HCT116 (cell line): ENCODE measurements around the gene MXD1. TPM values are rescaled to one million over a fixed set of nuclear protein-coding genes. Genes with fewer than 3 reads are reported as not detected.

ENCODE experiments used
- ATAC-seq: fragments of 200-7000 bp; cut with Tn5 transposase; 2 replicates; pipeline ENCODE4 v1.9.1; 2020; ENCODE audit warnings: mild to moderate bottlenecking, moderate library complexity
- BruUV-seq: library from RNA; stranded (reverse); fragments of 400-500 nt; replicated peaks from 2 replicates; lab custom pipeline; 2021; lab: Mats Ljungman, UMichigan
- CTCF ChIA-PET: fragments of 300-600 bp; sonication (Branson Sonifier 250); formaldehyde crosslinking; loops from one replicate; lab custom pipeline; 2021; ENCODE audit warnings: antibody characterized with exemption; lab: Charles Lee
- POLR2A ChIA-PET: fragments of 300-600, 350-600 bp; sonication (Branson Sonifier 250); formaldehyde crosslinking; loops from one replicate; lab custom pipeline; 2021; ENCODE audit warnings: antibody characterized with exemption; lab: Charles Lee
- RAD21 ChIA-PET, 2 experiments: fragments of 300-600 bp; sonication (Branson Sonifier 250); formaldehyde crosslinking; loops; one replicate each; lab custom pipeline; 2023; ENCODE audit warnings: low total read pairs in 2 of 2; ENCODE audit not compliant: uncharacterized antibody in 2 of 2, unreplicated experiment in 2 of 2, low non-redundant PET in 1 of 2; lab: Charles Lee
- DNase-seq: peaks from one replicate; pipeline ENCODE4 v3.0.0-alpha.2; 2010; ENCODE audit warnings: low read depth, low spot score
- H2AFZ ChIP-seq: fragments of 200-600 bp; shearing (Covaris generic), sonication (generic); 2 replicates; pipeline ENCODE4 v1.6.1; 2017; ENCODE audit warnings: low read depth, mixed run types, mixed read lengths, antibody characterized with exemption, low read length; ENCODE audit not compliant: poor library complexity, severe bottlenecking
- H3K27ac ChIP-seq: 2 replicates; pipeline ENCODE4 v1.5.1; 2012; ENCODE audit warnings: low read depth, low read length
- H3K27me3 ChIP-seq: fragments of 200-600 bp; sonication (generic); 2 replicates; pipeline ENCODE4 v1.6.1; 2016; ENCODE audit warnings: mixed run types, low read length, mixed read lengths; ENCODE audit not compliant: insufficient read depth
- H3K36me3 ChIP-seq, 2 experiments: fragments of 200-500 bp in 1 of 2; fragments of 200-600 bp in 1 of 2; sonication (Bioruptor generic) in 1 of 2; sonication (generic) in 1 of 2; 2 replicates each; pipeline versions ENCODE4 v1.5.1 to v1.6.1; 2014 to 2016; ENCODE audit warnings: low read length in 2 of 2, inconsistent platforms in 1 of 2, mixed read lengths in 1 of 2, mixed run types in 1 of 2; ENCODE audit not compliant: insufficient read depth in 2 of 2, control insufficient read depth in 1 of 2
- H3K4me1 ChIP-seq, 2 experiments: fragments of 200-600 bp in 1 of 2; sonication (generic) in 1 of 2; 2 replicates each; pipeline versions ENCODE4 v1.5.1 to v1.6.1; 2012 to 2017; ENCODE audit warnings: low read length in 2 of 2, inconsistent platforms in 1 of 2, mild to moderate bottlenecking in 1 of 2, mixed read lengths in 1 of 2, mixed run types in 1 of 2, moderate library complexity in 1 of 2; ENCODE audit not compliant: insufficient read depth in 2 of 2, control insufficient read depth in 1 of 2
- H3K4me2 ChIP-seq: fragments of 200-600 bp; sonication (generic); 2 replicates; pipeline ENCODE4 v1.6.1; 2017; ENCODE audit warnings: mixed run types, low read length, mixed read lengths
- H3K4me3 ChIP-seq, 2 experiments: fragments of 200-600 bp in 1 of 2; sonication (generic) in 1 of 2; replicated peaks in 1 of 2; 2 replicates each; pipeline ENCODE4 v1.5.1; 2011 to 2016; ENCODE audit warnings: low read length in 2 of 2, control low read depth in 1 of 2, low read depth in 1 of 2, mild to moderate bottlenecking in 1 of 2, mixed read lengths in 1 of 2, mixed run types in 1 of 2
- H3K79me2 ChIP-seq: fragments of 200-600 bp; sonication (generic); 2 replicates; pipeline ENCODE4 v1.6.1; 2017; ENCODE audit warnings: mild to moderate bottlenecking, mixed run types, low read length, moderate library complexity, mixed read lengths; ENCODE audit not compliant: insufficient read depth
- H3K9ac ChIP-seq: fragments of 200-600 bp; sonication (generic); 2 replicates; pipeline ENCODE4 v1.6.1; 2016; ENCODE audit warnings: low read length, mixed read lengths
- H3K9me2 ChIP-seq: fragments of 200-600 bp; sonication (generic), shearing (Covaris generic); 2 replicates; pipeline ENCODE4 v1.6.1; 2017; ENCODE audit warnings: mixed run types, mild to moderate bottlenecking, moderate library complexity; ENCODE audit not compliant: insufficient read depth
- H3K9me3 ChIP-seq, 2 experiments: fragments of 200-500 bp in 1 of 2; fragments of 200-600 bp in 1 of 2; sonication (Bioruptor generic) in 1 of 2; sonication (generic) in 1 of 2; 2 replicates each; pipeline ENCODE4 v1.6.1; 2014 to 2017; ENCODE audit warnings: low read length in 2 of 2, mixed read lengths in 2 of 2, inconsistent platforms in 1 of 2, low read depth in 1 of 2, mild to moderate bottlenecking in 1 of 2, mixed run types in 1 of 2, moderate library complexity in 1 of 2; ENCODE audit not compliant: control insufficient read depth in 1 of 2, insufficient read depth in 1 of 2
- H4K20me1 ChIP-seq: fragments of 200-600 bp; sonication (generic), shearing (Covaris generic); 2 replicates; pipeline ENCODE4 v1.6.1; 2017; ENCODE audit warnings: mixed run types, mild to moderate bottlenecking, moderate library complexity; ENCODE audit not compliant: insufficient read depth
- CBX3 ChIP-seq: IDR thresholded peaks from 2 replicates; pipeline ENCODE4 v1.6.1; 2012; ENCODE audit warnings: low read depth
- CEBPB ChIP-seq: IDR thresholded peaks from 2 replicates; pipeline ENCODE4 v1.6.1; 2012; ENCODE audit warnings: low read depth
- EZH2phosphoT487 ChIP-seq: fragments of 200-600 bp; IDR thresholded peaks from 2 replicates; pipeline ENCODE4 v1.6.1; 2018; ENCODE audit warnings: antibody characterized with exemption, borderline replicate concordance
- POLR2A ChIP-seq: IDR thresholded peaks from 2 replicates; pipeline ENCODE4 v1.7.0; 2011; ENCODE audit warnings: borderline replicate concordance; ENCODE audit not compliant: insufficient read depth, insufficient read length; ENCODE audit errors: extremely low read depth
- SIN3A ChIP-seq: IDR thresholded peaks from 2 replicates; pipeline ENCODE4 v1.6.1; 2012; ENCODE audit warnings: low read depth
- SP1 ChIP-seq: IDR thresholded peaks from 2 replicates; pipeline ENCODE4 v1.6.1; 2012; ENCODE audit warnings: low read depth
- TCF7L2 ChIP-seq: IDR thresholded peaks from 2 replicates; pipeline ENCODE4 v1.7.0; 2011; ENCODE audit warnings: borderline replicate concordance, inconsistent platforms; ENCODE audit not compliant: insufficient read depth, insufficient read length; ENCODE audit errors: extremely low read depth
- intact Hi-C: fragments of 100-400 bp; cut with micrococcal nuclease; formaldehyde crosslinking; loops from 2 replicates; pipeline ENCODE4 v1.10.0; 2022
- total RNA-seq: library from RNA; stranded (reverse); gene quantifications from one replicate; pipeline ENCODE4 v1.2.1, GENCODE V29; 2021; ENCODE audit not compliant: unreplicated experiment
- TF ChIP-seq, protein P1 (sequence below): IDR thresholded peaks from 2 replicates; pipeline ENCODE4 v1.6.1; 2012
- TF ChIP-seq, protein P2 (sequence below), 3 experiments: fragments of 200-600 bp in 1 of 3; sonication (generic) in 1 of 3; IDR thresholded peaks in 2 of 3; conservative IDR thresholded peaks in 1 of 3; 2 replicates each; pipeline ENCODE4 v1.5.1; 2012 to 2017; ENCODE audit warnings: low read depth in 2 of 3, low read length in 2 of 3, antibody characterized with exemption in 1 of 3, borderline replicate concordance in 1 of 3, control low read depth in 1 of 3, mild to moderate bottlenecking in 1 of 3, mixed read lengths in 1 of 3, mixed run types in 1 of 3, moderate library complexity in 1 of 3; ENCODE audit not compliant: insufficient read depth in 1 of 3

The MXD1 gene
- total RNA-seq, 1 experiment from 2014 or later: 10.3 TPM

DNA sequence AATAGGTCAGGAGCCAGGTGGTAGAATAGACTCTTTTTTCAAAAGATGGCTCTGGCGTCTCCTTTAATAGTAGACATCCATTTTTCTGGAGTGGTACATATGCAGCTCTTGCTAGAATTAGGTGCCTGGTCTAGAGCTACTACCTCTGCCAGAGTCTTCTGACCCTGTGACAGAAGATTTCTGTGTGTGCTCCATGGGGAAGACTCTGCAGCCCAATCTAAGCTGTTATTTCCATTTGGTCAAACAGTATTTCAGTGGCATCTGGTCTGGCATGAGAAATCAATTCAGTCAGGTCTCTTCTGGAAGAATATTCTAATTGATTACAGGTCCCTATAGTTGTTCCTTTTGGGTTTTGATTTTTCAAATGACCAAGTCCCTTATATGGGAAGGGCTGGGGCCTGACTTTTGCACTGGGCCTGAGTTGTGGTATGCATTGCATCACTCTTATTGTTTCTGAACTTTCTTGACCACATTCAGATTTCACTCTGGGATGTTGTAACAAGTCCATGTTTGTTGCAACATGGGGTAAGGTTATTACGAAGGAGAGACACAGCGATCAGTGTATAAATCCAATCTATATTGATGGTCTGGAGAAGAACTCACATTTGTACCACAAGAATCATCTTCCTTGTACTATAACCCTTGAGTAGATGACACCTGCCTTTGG is 12.1 kb downstream of the MXD1 start:
- POLR2A ChIA-PET: interaction anchor here (0.8 kb wide), 1 partner anchor 264 kb away, joined by 3 read pairs; the partner anchor contains the start of gene C2orf42
- Histone ChIP-seq H3K4me1 (no peaks in the 10 kb centered on the region), H3K9ac (no peak overlapping the region), H3K4me3 (no peak overlapping the region), H3K36me3 (no peaks in the 10 kb centered on the region), H3K9me2 (no peaks in the 10 kb centered on the region), H3K27me3 (no peaks in the 10 kb centered on the region), H4K20me1 (no peaks in the 10 kb centered on the region), H3K4me2 (no peak overlapping the region), H3K9me3 (no peaks in the 10 kb centered on the region), H3K27ac (no peak overlapping the region)
- RAD21 ChIA-PET: no interaction called here
- intact Hi-C loops: no loop called here
- ATAC-seq: no peak
- CTCF ChIA-PET: no interaction called here
- DNase-seq: no peak
- TF ChIP-seq POLR2A: no peak
- TF ChIP-seq CBX3: no peak
- TF ChIP-seq EZH2phosphoT487: no peak
- TF ChIP-seq, all 23 proteins: peak for 0
- Histone ChIP-seq H2AFZ (no peak overlapping the region), H3K79me2 (no peaks in the 10 kb centered on the region)
- no TSS peak for BruUV-seq

DNA sequence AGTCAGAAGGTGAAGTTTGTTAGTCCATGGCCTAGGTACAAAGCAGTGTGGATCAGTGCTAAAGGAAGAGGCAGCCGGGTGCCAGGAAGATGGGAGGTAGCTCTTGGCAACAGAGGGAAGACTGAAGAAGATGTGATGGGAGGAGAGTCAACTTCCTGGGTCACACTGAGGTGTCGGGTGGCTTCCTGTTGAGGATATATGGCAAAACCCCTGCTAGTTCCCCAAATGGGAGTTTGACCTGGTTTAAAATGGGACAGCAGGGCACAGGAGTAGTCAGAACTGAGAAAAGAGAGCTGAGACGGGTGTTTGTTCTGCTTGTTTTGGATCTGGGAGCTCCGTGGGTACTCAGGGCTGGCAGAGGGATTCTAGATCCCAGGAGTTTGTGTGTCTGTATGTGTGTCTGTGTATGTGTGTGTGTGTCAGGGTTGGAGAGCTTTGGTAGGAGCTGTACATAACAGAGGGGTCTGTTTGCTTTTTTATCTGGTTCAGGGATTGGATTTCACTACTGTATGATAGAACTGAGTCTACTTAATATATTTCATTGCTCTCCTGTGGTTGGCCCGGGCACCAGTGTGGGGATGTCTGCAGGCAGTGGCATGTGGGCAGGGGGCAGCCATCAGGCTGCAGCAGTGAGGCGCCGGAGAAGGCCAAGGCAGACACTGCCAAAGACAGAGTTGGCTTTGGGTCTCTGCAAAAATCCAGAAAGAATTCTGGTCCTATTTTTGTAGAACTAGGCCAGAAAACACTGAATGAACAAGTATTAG is 17.1 kb downstream of the MXD1 start:
- ChIA-PET RAD21 (no interaction called here), POLR2A (no interaction called here), CTCF (no interaction called here)
- no peak overlapping the region for H3K4me3 ChIP-seq
- H3K9me3 ChIP-seq: no peaks in the 10 kb centered on the region
- DNase-seq: no peak
- BruUV-seq: no TSS peak
- no peak for ATAC-seq
- TF ChIP-seq TCF7L2: no peak
- TF ChIP-seq, protein P1, sequence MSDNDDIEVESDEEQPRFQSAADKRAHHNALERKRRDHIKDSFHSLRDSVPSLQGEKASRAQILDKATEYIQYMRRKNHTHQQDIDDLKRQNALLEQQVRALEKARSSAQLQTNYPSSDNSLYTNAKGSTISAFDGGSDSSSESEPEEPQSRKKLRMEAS: no peak
- TF ChIP-seq CEBPB: no peak
- TF ChIP-seq, protein P2, sequence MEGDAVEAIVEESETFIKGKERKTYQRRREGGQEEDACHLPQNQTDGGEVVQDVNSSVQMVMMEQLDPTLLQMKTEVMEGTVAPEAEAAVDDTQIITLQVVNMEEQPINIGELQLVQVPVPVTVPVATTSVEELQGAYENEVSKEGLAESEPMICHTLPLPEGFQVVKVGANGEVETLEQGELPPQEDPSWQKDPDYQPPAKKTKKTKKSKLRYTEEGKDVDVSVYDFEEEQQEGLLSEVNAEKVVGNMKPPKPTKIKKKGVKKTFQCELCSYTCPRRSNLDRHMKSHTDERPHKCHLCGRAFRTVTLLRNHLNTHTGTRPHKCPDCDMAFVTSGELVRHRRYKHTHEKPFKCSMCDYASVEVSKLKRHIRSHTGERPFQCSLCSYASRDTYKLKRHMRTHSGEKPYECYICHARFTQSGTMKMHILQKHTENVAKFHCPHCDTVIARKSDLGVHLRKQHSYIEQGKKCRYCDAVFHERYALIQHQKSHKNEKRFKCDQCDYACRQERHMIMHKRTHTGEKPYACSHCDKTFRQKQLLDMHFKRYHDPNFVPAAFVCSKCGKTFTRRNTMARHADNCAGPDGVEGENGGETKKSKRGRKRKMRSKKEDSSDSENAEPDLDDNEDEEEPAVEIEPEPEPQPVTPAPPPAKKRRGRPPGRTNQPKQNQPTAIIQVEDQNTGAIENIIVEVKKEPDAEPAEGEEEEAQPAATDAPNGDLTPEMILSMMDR (IDR thresholded peaks at IDR 0.05 in 2 of 3, conservative IDR thresholded peaks at IDR 0.05 in 1 of 3; ENCODE audit: borderline replicate concordance in 1 of 3, insufficient read depth in 1 of 3, low read depth in 2 of 3, low read length in 2 of 3): no peak
- no peak for TF ChIP-seq SP1
- TF ChIP-seq SIN3A: no peak
- H3K27ac ChIP-seq: no peak overlapping the region
- H3K36me3 ChIP-seq: no peaks in the 10 kb centered on the region
- H3K9ac ChIP-seq: no peak overlapping the region
- H2AFZ ChIP-seq: no peak overlapping the region
- no peaks in the 10 kb centered on the region for H3K27me3 ChIP-seq
- H3K4me1 ChIP-seq: peaks cover 0 to 9% of the 10 kb centered on the region in 2 experiments; a peak in 1 of 4 replicates
- intact Hi-C loops: no loop called here
- H3K79me2 ChIP-seq: no peaks in the 10 kb centered on the region
- H3K4me2 ChIP-seq: no peak overlapping the region
- H3K9me2 ChIP-seq: no peaks in the 10 kb centered on the region
- H4K20me1 ChIP-seq: no peaks in the 10 kb centered on the region
